COLO668 (cell line): ENCODE measurements around the gene HS3ST4.
A peak's percentile ranks its signal among the peaks of the same experiment; 100 is the strongest.
"Not testable (repeated sequence)": the region's sequence is repeated elsewhere in the genome, so short reads cannot be mapped to it uniquely, and the experiment has no call there.

ENCODE experiments used
- DNase-seq: peaks from one replicate; lab custom pipeline; 2025; ENCODE audit not compliant: unreplicated experiment; lab: John Stamatoyannopoulos, UW

The HS3ST4 gene

DNA sequence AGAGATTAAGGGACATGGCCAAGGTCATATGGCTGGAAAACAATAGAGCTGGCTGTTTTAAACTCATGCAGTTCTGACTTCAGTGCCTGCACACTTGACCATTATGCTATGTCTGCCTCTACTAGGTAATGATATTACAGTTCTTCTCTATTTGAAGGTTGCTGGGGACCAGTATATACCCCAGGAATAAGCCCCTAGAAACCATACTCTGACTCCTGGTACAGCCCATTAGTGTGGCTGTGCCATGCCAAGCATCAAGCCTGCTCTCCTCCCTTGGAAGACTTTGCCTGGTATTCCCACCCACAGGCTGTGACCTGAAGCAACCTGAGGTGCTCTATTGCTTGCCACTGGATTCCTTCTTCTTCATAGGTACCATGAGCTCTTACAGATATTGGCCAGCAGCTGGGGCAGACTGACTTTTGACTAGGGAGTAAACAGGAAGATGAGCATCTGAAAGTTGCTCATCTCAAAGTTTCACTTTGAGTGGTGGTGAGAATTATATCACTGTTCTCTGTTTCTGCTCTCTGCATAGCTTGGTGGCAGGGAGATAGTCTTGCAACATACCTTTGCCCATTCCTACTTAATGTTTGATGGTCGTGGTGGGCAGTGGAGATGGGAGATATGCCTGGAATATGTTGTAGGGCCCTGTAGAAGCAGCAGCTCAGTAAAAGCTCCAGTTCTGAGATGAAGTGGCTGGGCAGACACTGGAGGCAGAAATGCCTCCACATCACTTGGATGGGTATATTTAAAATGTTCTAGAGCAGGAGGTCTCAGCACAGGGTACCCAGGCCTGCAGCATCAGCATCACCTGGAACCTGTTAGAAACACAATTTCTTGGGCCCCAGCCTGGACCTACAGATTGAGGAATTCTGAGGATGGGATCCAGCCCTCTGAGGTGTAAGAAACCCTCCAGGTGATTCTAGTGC, 274.7 kb downstream of the HS3ST4 start:
- no peak for DNase-seq

DNA sequence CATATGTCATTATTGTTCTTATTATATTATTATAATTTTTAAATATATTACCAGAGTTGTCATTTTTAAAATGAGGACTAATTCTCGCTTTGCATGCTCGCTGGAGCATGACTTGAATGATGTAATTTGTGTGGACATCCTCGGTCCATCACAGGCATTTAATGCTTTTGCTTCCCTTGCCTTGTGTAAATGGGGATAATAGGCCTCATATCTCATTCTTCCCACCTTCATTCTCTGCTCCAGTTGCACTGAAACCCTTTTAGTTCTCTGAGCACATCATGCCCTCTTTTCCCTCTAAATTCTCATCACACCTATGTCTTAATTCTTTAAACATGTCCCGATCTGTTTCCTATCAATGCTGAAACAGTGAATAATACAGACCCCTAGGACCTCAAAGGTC, 285.4 kb downstream of the HS3ST4 start:
- DNase-seq, result no peak

DNA sequence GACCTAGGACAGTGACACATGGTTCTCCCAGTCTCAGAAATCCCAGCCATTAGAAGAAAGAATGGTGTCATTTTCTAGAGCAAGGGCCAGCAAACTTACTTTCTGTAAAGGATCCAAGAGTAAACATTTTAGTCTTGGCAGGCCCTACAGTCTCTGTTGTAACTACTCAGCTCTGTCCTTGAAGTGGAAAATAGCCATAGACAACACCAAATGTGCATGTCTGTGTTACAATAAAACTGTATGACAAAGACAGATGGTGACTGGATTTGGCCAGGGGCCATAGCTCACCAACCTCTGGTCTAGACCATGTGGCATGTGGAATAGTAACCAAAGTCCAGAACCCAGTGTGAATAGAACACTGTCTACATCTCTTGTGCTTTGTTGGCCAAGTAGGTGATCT, 286.5 kb downstream of the HS3ST4 start:
- no peak for DNase-seq

DNA sequence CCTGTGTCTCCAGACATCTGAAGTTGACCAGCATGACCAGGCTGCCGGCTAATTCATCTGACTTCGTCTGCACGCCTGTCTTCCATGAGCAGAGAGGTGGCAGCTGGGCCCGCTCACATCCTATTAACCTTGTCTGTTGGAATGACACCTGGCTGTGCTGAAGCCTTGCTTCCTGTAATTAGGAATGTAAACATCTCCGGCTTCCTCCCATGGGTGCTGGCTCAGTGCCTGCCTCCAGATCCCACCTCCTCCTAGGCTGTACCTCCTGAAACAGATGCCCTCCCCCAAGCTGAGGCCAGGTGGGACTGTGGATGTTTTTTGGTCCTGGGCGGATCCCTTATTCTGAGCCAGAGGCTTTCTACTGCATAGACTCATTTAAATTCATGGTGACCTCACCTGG, 296.3 kb downstream of the HS3ST4 start:
- DNase-seq, result peak; percentile 94

DNA sequence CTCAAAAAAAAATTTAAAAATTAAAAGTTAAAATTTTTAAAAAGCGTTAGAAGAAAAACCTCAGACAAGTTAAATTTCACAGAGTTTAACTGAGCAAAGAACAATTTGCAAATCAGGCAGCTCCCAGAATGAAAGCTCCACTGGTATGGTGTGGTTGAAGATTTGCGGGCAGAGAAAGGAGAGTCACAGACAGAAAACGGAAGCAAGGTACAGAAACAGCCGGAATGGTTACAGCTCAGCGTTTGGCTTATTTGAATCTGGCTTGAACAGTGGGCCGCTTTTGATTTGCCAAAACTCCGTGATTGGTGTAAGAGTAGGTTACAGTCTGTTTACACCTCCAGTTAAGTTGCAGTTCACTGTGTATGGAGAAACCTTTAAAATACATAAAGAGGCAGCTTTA, 297.1 kb downstream of the HS3ST4 start:
- DNase-seq, result no peak

DNA sequence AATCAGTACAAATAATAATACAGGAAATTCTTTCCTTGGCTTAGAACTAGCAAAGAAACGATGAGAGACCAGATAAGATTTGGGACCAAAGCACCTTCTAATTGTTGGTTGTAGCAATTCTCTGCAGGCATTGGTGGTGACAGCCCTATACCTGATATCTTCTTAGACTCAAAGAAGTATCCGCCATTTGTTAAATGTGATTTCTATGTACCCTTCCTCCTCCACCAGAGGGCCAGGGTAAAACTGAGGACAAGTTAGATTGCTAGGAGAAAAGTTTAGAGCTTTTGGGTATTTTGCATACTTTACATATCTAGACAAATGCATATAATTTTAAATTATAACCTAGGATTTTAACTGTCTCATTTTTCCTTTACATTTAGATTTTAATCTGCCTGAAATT, 304.3 kb downstream of the HS3ST4 start:
- no peak for DNase-seq

DNA sequence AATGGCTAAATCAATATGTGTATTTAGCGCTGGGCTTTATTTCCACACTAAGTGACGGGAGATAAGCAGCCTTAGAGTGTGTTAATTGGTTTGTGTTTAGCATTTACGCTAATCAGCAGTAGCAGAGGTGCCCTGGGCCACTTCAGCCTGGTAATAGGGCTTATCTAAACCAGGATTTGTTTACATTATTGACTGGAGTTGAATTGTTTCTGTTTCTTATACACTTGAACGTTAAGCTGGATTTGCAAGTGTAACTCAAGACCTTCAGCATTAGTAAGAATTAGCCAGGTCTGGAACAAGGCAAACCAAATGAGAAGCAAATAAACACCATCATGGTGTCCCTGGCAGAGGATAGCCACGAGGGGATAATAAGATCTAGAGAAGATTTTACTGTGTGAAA, 313.6 kb downstream of the HS3ST4 start:
- no peak for DNase-seq

DNA sequence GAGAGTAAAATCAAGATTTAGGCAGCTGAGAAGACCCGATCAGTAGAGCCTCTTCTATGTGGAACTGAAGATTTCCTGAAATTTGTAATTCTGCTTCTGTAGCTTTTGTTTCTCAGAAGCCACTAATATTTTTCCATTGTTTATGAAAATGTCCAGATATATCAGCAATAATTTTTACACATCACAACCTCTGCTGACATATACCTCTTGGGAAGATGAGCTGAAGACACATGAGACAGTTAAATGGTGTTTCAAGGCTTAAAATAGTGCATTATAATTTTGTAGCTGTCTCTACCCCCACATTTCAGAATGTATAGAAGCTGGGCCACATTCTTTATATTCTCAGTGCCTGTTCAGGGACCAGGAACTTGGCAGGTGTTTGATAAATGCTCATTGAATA, 320.6 kb downstream of the HS3ST4 start:
- DNase-seq, result no peak

DNA sequence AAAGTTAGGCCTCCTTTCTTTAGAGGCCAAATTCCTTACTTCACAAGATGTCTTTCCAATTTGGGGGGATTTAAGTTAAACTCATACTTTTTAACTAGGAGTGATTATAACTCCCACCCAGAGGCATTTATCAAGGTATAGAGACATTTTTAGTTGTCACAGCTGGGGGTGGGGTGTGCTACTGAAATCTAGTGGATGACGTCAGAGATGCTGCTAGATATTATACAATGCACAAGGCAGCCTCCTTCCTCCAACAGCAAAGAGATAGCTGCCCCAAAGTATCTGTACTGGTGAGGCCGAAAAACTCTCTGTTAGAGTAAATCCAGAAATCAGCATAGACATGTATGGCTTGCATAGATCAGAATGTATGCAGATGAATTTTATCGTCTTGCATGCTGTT, 324.0 kb downstream of the HS3ST4 start:
- DNase-seq, result no peak

DNA sequence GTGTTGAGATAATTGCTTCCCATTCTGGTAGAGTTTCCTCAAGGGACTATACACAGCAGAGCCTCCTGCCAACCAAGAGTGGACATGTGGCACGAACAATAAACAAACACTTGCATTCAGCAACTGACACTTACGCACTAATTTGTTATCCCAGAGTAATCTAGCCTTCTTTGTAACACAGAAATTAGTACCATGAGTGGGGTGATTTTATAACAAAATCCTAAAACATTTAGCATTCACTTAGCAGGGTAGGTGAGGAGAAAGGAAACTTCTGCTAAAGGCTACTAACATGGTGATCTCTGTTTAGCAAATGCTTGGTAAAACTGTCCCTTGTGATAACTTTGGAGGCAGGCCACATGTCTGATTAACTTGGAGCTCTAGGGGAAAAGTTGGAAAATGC, 325.2 kb downstream of the HS3ST4 start:
- no peak for DNase-seq

DNA sequence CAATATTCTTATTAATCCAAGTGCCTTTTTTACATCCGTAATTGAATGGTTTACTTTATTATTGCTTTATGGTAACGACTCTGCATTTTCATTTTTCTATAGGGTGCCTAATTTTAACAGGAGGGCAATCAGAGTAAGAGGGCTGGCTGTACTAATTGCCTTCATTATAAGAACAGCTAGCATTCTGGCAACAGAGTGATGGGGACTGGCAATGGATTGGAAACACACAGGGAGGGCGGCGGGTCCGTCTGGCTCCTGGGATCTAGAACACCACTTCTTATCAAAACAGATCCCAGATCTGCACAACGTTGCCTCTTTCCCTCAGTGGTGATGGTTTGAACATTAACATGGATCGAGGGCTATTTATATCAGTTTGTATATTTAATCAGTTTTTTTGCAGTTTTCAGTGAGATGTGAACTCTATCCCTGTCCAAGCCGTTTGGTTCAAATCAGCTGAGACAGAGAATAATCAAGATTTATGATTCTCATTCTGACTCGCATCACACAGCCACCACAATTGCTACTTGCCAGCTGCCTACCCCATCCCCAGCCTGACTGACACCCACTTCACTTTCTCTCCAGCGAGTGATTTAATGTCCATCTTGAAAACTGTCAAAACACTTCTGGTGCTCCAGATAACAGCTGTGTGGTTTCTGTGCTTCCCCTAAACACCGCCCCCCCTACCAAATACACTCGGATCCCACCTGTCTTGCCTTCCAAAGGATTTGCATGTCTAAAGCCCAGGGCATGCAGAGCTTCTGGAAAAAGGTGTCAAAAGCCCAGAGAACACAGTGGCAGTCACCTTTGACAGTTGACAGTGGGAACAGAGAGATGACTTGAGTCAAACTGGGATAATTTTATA, 327.9 kb downstream of the HS3ST4 start:
- peak; percentile 44 for DNase-seq

DNA sequence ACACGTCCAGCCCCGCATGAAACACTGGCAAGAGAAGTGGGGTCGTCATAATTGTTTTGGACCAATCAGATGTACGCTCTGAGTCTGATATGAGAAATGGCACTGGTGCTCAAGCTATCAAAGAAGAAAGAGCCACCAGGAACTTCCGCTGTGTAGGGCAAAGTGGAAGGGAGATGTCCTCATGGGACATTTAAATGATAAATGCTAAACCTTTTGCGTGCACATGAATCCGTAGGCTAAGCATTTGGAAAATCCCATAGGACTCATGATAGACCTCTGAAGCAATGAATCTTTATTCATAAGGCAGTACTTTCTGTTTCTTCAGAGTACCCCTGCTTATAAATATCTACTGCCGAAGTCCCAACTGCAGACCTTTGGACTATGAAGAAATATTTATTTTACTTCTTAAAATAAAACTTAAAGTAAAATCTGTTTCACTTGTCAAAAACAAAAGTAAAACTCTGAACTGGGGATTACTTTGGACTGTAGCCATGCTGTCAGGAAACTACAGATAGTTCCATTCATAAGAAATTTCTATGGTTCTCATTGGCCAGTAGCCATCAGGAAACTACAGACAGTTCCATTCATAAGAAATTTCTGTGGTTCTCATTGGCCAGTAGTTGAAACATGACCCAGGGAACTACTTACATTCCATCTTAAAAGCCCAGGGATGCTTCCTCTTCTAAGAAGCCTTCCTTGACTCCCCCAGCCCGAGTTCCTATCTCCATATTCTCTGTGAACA, 335.1 kb downstream of the HS3ST4 start:
- no peak for DNase-seq

DNA sequence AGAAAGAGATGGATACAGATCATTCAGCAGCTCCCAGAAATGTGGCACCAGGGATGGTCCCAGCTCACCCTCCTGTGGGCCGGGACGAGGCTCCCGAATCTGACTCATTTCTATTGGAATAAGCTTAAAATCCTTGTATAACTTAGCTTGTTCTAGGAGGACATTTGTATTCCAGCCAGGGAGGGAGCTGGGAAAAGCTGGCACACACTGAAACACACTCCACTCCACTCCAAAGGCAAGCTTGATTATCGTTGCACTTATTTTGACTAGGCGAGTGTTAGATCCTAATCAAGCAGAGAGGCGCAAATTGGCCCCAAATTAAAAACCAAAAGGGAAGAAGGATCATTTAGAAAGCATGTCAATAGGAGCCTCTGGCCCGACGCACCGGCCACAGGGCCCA, 339.5 kb downstream of the HS3ST4 start:
- no peak for DNase-seq

DNA sequence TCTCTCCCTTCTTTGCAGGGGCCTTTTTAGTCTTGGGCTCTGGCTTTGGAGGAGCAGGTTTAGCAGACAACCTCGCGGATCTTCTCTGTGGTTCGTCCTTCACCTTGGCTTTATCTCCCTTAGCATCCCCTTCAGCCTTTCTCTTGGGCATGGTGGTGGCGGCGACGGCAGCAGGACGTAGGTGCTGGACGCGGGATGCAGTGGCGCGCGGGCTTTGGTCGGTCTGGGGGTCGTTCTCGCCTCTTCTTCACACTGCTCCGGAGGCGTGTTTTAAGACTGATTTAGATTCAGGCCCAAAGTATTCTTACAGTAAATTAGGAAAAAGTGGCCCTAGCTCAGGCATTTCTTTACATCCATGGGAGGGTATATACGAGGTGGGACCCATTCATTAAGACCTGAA, 340.9 kb downstream of the HS3ST4 start:
- not testable (repeated sequence) for DNase-seq

DNA sequence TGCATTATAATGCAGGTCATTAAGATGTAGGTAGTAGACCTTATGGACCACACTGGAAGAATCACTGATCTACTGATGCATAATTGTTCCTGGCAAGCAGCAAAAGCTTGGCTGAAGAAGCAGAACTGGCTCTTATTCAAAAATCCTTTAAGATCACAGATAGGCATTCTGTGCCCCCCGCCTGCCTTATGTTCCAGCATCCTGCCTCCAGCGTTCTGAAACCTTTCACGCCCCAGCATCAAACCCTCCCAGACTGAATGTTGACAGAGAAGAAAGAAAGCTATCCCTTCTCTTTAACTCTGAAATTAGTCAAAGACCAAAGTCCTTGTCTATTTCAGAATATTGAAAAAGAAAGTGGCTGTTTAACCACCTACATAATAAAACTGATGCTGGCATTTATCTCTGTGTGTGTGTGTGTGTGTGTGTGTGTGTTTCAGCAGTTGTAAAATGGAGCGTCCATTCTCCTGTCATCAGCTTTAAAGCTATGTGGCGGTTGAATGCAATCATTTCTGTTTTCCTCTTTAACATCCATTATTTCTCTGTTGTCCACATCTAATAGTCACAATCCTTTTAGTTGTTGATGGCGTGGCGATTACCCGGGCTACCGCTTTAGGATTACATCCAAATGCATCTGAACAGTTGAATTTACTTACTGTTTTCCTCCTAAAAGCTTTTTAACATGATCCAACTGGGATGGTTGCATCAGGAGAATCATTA, 350.4 kb downstream of the HS3ST4 start:
- DNase-seq, result no peak

DNA sequence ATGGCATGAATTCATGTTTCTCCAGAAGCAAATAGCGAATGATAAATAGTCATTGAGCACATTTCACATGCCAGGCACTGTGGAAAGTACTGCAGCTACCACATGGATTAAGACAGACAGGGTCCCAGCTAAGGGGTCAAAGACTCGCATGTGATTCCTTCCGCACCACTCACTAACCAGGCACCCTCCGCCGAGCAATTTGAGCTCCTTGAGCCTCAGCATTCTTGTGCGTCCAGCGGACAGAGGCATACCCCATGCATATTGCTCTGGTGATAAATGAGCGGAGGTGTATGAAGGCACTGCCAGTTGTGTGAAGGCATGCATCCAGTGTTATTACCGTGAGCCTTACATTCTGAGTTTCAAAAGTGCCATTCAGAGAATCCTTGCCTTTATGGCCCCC, 358.7 kb downstream of the HS3ST4 start:
- no peak for DNase-seq

DNA sequence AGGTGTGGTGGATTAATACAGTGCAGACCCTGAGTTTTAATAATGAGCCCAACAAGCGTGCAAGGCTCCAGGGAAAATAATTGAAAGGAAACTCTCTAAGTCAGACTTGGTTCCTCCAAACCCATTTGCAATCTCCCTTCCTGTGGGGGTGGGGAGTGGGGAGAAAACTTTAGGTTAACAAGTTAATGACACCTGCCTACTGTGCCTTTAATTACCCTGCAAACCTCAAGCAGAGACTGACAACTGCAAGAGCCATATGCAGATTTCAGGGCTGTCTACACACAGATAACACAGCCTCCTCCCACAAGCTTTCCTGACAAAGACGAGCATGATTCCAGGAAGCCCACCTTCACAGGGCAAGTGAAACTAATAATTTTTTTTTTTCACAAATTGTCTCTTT, 359.3 kb downstream of the HS3ST4 start:
- DNase-seq, result no peak

DNA sequence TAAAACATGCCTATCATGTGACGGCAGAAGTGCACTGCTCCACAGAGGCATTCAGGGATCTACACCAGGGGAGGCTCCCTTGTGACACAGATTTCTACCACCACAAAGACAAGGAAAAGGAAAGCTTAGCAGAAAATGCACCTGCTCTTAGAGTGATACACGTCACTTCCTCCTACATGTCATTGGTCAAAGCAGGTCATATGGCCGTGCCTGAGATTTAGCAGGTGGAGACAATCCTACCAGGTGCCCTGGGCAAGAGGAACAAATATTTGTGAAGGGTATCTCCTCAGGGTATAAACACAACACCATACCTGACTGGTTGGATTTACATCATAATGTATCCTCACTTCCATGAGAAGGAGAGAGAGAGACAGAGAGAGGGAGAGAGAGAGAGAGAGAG, 362.1 kb downstream of the HS3ST4 start:
- peak; percentile 23 for DNase-seq

DNA sequence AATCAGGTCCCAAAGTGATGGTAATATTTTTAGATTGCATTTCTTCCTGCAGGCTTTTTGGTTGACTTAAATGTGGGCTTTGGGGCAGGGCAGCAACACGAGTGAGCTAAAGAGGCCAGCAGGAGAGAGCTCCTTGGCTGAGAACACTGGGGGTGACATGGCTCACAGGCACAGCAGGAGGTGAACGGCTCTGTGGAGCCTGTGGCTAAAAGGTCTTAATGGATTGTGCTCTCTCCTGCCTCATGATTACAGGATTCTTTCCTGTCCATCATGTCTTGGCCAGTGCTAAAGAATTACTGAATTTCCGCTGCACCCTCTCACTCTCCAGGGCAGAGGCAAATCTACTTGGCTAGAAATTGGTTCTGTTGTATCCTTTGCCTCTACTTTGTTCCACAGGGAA, 366.6 kb downstream of the HS3ST4 start:
- no peak for DNase-seq

DNA sequence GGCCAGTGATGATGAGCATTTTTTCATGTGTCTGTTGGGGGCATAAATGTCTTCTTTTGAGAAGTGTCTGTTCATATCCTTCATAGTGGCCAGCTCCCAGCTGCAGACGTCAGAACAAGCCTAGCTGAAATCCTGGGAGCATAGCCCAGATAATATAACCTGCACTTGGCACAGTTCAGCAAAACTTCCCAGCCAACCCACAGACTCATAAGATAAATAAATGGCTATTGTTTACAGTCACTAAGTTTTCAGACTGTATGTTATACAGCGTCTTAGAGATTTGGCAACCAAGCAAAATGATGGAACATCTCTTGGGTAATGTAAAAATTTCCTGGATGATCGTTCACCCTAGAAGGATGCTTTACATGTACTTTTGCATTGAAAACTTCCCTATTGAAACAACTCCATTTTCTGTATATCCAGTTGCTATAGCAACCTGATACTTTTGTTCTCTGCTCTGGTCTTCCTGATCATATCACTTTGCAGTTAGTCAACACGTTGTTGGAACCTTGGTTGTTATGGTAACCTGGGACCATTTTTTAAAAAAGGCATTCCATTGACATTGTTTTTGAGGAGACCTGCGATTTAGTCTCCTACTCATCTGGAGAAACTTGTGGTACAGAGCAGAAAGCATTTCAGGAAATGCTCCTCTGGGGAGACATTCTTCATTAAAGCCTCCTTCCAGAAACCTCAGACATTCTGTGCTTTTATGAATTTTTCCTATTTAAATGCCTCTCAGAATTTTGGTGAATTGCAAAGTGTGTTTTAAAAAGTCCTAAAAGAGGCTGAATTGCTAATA, 378.7 kb downstream of the HS3ST4 start:
- no peak for DNase-seq
